Gastrocnemius medialis (tissue), 4 donors: ENCODE results near the gene ZNF483. TPM values are rescaled to one million over a fixed set of nuclear protein-coding genes. Genes with fewer than 3 reads are reported as not detected.
"Not testable (repeated sequence)": the region's sequence is repeated elsewhere in the genome, so short reads cannot be mapped to it uniquely, and the experiment has no call there.

Experiments used
- ATAC-seq, 2 donors: fragments of 150-250 bp; one replicate each; pipeline ENCODE4 v1.9.1; 2016
- DNase-seq, 2 donors: peaks; one replicate each; pipeline ENCODE4 v3.0.0-alpha.2; 2019
- H3K27ac ChIP-seq, 4 donors: fragments of 200-600 bp; sonication (generic); 1 replicate in 1 of 4; 2 replicates in 3 of 4; pipeline ENCODE4 v1.5.1; 2016 to 2018; ENCODE audit warnings: mild to moderate bottlenecking in 2 of 4, moderate library complexity in 1 of 4
- H3K27me3 ChIP-seq, 3 donors: fragments of 200-600 bp; sonication (generic) in 2 of 3; 1 replicate in 1 of 3; 2 replicates in 2 of 3; pipeline versions ENCODE4 v1.5.1 to v1.6.0; 2016 to 2019; ENCODE audit warnings: mild to moderate bottlenecking in 1 of 3, moderate library complexity in 1 of 3
- H3K36me3 ChIP-seq, 2 donors: fragments of 200-600 bp; sonication (generic) in 1 of 2; one replicate each; pipeline ENCODE4 v1.5.1; 2017 to 2018
- H3K4me1 ChIP-seq, 2 donors: fragments of 200-600 bp; sonication (generic) in 1 of 2; one replicate each; pipeline ENCODE4 v1.5.1; 2016 to 2017; ENCODE audit warnings: mild to moderate bottlenecking in 2 of 2
- H3K4me3 ChIP-seq, 4 donors: fragments of 200-600 bp; sonication (generic) in 3 of 4; 1 replicate in 1 of 4; 2 replicates in 3 of 4; pipeline ENCODE4 v1.5.1; 2016 to 2019; ENCODE audit warnings: mild to moderate bottlenecking in 2 of 4
- H3K9me3 ChIP-seq, 3 donors: fragments of 200-600 bp; sonication (generic) in 2 of 3; 1 replicate in 1 of 3; 2 replicates in 2 of 3; pipeline ENCODE4 v1.5.1; 2016 to 2019
- POLR2A ChIP-seq, 2 donors: fragments of 450-650 bp; IDR thresholded peaks; one replicate each; pipeline ENCODE4 v1.6.1; 2017; ENCODE audit warnings: antibody characterized with exemption in 2 of 2, mild to moderate bottlenecking in 2 of 2, moderate library complexity in 2 of 2
- in situ Hi-C, 4 donors: fragments of 200-750 bp; cut with MboI; loops; one replicate each; pipeline versions ENCODE4 v1.15.0 to v1.8.0; 2017; ENCODE audit warnings: low sequenced_read_pairs in 4 of 4
- intact Hi-C: fragments of 100-400 bp; cut with DNase I; formaldehyde crosslinking; loops from one replicate; pipeline ENCODE4 v1.15.1; 2023; ENCODE audit warnings: low total_unique reads
- total RNA-seq, 4 donors: library from RNA; depleted of rRNA; stranded (reverse); fragments of >200 nt; gene quantifications; one replicate each; pipeline versions ENCODE4 v1.1.0 to v1.2.3, GENCODE V29; 2016
- TF ChIP-seq, protein P1 (sequence below), 5 experiments: fragments of 450-650 bp in 3 of 5; fragments of 200-600 bp in 2 of 5; sonication (generic) in 2 of 5; IDR thresholded peaks in 4 of 5; conservative IDR thresholded peaks in 1 of 5; 1 replicate in 4 of 5; 2 replicates in 1 of 5; pipeline ENCODE4 v1.5.1; 2016 to 2019; ENCODE audit warnings: antibody characterized with exemption in 5 of 5, mild to moderate bottlenecking in 3 of 5, moderate library complexity in 3 of 5

The ZNF483 gene
- total RNA-seq, 4 donors from 2014 or later = 0.12 to 0.82 (median 0.21) TPM

DNA sequence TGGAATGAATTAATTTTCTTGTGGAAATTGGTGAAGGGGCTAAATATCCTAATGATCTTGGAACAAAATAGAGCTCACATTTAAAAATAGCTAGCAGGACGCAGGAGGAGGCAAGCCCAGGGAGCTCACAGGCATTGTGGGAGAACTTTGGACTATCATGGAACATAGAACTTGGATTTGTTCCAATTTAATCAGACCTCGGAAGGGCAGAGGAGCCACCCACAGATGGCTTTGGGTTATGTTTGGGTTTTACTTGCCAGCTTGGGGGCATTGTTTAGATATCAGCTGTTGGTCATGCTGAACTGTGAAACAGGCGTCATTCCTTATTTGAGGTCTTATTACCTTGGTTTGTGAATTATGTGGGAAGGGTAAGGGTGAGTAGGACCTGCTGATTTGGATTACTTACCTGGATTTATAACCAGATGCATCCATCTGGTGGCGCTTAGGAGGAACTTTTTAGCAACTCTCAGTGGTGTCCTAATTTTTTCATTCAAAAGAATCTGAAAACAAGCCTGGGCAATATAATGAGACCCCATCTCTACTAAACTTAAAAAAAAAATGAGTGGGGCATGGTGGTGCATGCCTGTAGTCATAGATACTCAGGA, 88.6 kb downstream of the ZNF483 start:
- in situ Hi-C loops = no loop called here
- no peak overlapping the region for H3K4me3 ChIP-seq
- DNase-seq (no peak), ATAC-seq (no peak)
- H3K27ac ChIP-seq = no peak overlapping the region
- H3K4me1 ChIP-seq = no peaks in the 10 kb centered on the region
- no peaks in the 10 kb centered on the region for H3K36me3 ChIP-seq
- H3K27me3 ChIP-seq = no peaks in the 10 kb centered on the region
- intact Hi-C loops = no loop called here
- TF ChIP-seq, protein P1, sequence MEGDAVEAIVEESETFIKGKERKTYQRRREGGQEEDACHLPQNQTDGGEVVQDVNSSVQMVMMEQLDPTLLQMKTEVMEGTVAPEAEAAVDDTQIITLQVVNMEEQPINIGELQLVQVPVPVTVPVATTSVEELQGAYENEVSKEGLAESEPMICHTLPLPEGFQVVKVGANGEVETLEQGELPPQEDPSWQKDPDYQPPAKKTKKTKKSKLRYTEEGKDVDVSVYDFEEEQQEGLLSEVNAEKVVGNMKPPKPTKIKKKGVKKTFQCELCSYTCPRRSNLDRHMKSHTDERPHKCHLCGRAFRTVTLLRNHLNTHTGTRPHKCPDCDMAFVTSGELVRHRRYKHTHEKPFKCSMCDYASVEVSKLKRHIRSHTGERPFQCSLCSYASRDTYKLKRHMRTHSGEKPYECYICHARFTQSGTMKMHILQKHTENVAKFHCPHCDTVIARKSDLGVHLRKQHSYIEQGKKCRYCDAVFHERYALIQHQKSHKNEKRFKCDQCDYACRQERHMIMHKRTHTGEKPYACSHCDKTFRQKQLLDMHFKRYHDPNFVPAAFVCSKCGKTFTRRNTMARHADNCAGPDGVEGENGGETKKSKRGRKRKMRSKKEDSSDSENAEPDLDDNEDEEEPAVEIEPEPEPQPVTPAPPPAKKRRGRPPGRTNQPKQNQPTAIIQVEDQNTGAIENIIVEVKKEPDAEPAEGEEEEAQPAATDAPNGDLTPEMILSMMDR (IDR thresholded peaks at IDR 0.05 in 4 of 5, conservative IDR thresholded peaks at IDR 0.05 in 1 of 5) = no peak
- no peak for TF ChIP-seq POLR2A (IDR thresholded peaks at IDR 0.05)
- no peaks in the 10 kb centered on the region for H3K9me3 ChIP-seq

DNA sequence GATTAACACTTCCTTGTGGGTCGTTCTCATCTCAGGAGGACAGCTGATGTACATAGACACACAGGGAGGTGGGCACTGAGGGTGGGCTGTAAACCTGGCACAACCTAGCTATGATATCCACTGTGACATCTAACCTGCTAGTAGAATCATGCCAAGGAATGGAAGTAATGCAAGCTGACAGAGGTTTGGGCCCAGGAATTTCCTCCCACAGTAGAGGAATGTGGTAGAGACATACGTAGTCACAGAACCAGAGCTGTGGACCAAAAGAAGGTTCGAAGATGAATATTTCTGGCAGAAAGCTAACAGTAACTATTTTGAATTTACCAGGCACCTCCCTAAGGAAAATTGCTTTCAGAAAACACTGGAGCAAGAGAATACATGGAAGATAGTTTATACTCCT, 90.9 kb downstream of the ZNF483 start:
- in situ Hi-C loops = no loop called here
- intact Hi-C loops = no loop called here
- TF ChIP-seq, protein P1 (IDR thresholded peaks at IDR 0.05 in 4 of 5, conservative IDR thresholded peaks at IDR 0.05 in 1 of 5) = no peak
- no peak for TF ChIP-seq POLR2A (IDR thresholded peaks at IDR 0.05)

DNA sequence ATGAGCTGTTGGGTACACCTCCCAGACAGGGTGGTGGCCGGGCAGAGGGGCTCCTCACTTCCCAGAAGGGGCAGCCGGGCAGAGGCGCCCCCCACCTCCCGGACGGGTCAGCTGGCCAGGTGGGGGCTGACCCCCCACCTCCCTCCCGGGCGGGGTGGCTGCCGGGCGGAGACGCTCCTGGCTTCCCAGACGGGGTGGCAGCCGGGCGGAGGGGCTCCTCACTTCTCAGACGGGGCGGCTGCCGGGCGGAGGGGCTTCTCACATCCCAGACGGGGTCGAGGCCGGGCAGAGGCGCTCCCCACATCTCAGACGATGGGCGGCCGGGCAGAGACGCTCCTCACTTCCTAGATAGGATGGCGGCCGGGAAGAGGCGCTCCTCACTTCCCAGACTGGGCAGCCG, 92.4 kb downstream of the ZNF483 start:
- intact Hi-C loops, H3K27ac ChIP-seq, H3K9me3 ChIP-seq, H3K27me3 ChIP-seq, H3K4me1 ChIP-seq, ATAC-seq, H3K36me3 ChIP-seq, in situ Hi-C loops, DNase-seq, H3K4me3 ChIP-seq: not testable (repeated sequence)

More for the DNA sequence above, 90.9 kb downstream of the ZNF483 start:
- Histone ChIP-seq H3K27me3 (no peaks in the 10 kb centered on the region), H3K36me3 (no peaks in the 10 kb centered on the region), H3K27ac (no peak overlapping the region), H3K4me1 (no peaks in the 10 kb centered on the region), H3K4me3 (no peak overlapping the region), H3K9me3 (no peaks in the 10 kb centered on the region)
- DNase-seq (no peak), ATAC-seq (no peak)

DNA sequence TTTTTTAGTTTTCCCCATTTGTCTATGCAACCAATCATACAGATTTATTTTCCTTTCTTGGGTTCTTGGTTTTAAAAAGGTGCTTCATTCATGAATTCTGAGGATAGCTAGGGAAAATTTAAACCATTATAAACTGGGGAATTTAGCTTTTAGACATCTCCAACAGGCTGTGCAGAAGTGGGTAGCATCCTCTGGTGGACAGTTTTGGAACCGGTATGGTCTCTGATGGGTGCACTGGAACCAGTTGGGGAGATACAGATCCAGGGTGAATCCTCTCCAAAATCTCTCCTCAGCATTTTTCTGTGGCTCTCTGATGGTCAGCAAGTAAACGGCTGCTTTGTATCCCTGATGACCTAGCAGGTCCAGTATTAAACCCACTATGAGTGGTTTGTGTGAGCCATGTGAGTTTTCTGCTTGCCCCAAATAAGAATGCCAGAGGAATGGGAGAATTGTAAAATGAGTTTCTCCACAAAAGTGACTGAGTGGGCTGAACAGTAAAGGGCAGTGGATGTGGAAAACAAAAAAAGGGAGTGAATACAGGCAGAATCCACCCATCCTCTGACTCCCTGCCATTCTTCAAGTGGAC, 97.0 kb downstream of the ZNF483 start:
- no peaks in the 10 kb centered on the region for H3K9me3 ChIP-seq
- no peak overlapping the region for H3K4me3 ChIP-seq
- in situ Hi-C loops (no loop called here), intact Hi-C loops (no loop called here)
- H3K4me1 ChIP-seq = no peaks in the 10 kb centered on the region
- H3K27ac ChIP-seq = no peak overlapping the region
- H3K27me3 ChIP-seq = no peaks in the 10 kb centered on the region
- TF ChIP-seq, protein P1 (IDR thresholded peaks at IDR 0.05 in 4 of 5, conservative IDR thresholded peaks at IDR 0.05 in 1 of 5) = peak; percentile 43 to 92 (median 56)
- TF ChIP-seq POLR2A (IDR thresholded peaks at IDR 0.05) = no peak
- ATAC-seq (peak in 1 of 2 donors; percentile 55), DNase-seq (peak in 1 of 2 donors; percentile 17)
- H3K36me3 ChIP-seq = no peaks in the 10 kb centered on the region

DNA sequence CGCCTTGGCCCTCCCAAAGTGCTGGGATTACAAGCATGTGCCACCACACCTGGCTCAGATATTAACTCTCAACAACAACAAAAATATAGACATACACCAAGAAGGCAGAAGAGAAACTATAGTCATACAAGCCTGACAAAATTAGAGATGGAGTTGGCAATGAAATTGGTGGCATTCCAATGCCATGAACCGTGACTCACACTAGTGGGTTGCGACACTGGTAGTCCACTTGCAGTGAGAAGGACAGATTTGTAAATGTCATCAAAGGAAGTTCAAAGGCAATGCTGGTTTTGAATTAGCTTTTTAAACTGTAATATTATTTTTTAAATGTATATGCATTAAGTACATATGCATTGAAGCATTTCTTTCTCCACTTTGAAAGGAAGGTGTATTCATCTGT, 97.6 kb downstream of the ZNF483 start:
- intact Hi-C loops (no loop called here), in situ Hi-C loops (no loop called here)
- TF ChIP-seq POLR2A (IDR thresholded peaks at IDR 0.05) = no peak
- TF ChIP-seq, protein P1 (IDR thresholded peaks at IDR 0.05 in 4 of 5, conservative IDR thresholded peaks at IDR 0.05 in 1 of 5) = no peak
- Histone ChIP-seq H3K36me3 (no peaks in the 10 kb centered on the region), H3K27me3 (no peaks in the 10 kb centered on the region), H3K4me1 (no peaks in the 10 kb centered on the region), H3K27ac (no peak overlapping the region), H3K9me3 (no peaks in the 10 kb centered on the region), H3K4me3 (no peak overlapping the region)
- ATAC-seq (peak; percentile 86 to 97), DNase-seq (peak in 1 of 2 donors; percentile 55)

Other genes with a start within 250 kb of the ZNF483 start
- gene OR2K2, start 195.0 kb upstream of the ZNF483 start, total RNA-seq = 1 to 10 TPM in 1 of 4 donors, not detected in 3; 6.7 TPM
- gene ECPAS, start 40.8 kb upstream of the ZNF483 start, total RNA-seq = 100 to 1,000 TPM; 320 to 509 (median 424) TPM
- gene PTGR1, start 74.5 kb downstream of the ZNF483 start, total RNA-seq = 10 to 100 TPM in 3 of 4 donors, 1 to 10 TPM in 1; 7.5 to 30.9 (median 16.8) TPM
- 1 to 10 TPM; 3.7 to 7.4 (median 4.9) TPM for gene DNAJC25, start 106.2 kb downstream of the ZNF483 start, total RNA-seq
- gene GNG10, start 136.4 kb downstream of the ZNF483 start, total RNA-seq = 10 to 100 TPM; 14.9 to 27.2 (median 18.3) TPM